PC-3 (cell line): Measurements from ENCODE around the gene AP3B1.

Experiments
- CTCF ChIP-seq: fragments of 300-600 bp; sonication (generic); conservative IDR thresholded peaks from 2 replicates; pipeline ENCODE4 v1.5.1; 2017; ENCODE audit warnings: antibody characterized with exemption, low read depth, mild to moderate bottlenecking, low read length
- EZH2 ChIP-seq: fragments of 300-600 bp; sonication (generic); IDR thresholded peaks from one replicate; pipeline ENCODE4 v1.6.1; 2017; ENCODE audit warnings: antibody characterized with exemption, mild to moderate bottlenecking, low read length; ENCODE audit not compliant: unreplicated experiment

GRCh38 chr5:78232163-78232562 lies 62.3 kb downstream of the AP3B1 start:
- TF ChIP-seq CTCF (no peak), EZH2 (no peak)
